Measurements from ENCODE around the gene SLC25A39. TPM values are rescaled to one million over a fixed set of nuclear protein-coding genes. Genes with fewer than 3 reads are reported as not detected.

The SLC25A39 gene
- total RNA-seq, 2 donors from 2014 or later, result 115 to 267 TPM

GRCh38 chr17:44315760-44316731, 8.6 kb downstream of the SLC25A39 start:
- intact Hi-C loops (cut with DNase I), result no loop called here
- Histone ChIP-seq H3K36me3 (no peaks in the 10 kb centered on the region), H3K27ac (no peak overlapping the region), H3K4me3 (no peak overlapping the region), H3K9ac (ENCODE audit: low read depth in 2 of 2, low read length in 2 of 2) (no peak overlapping the region), H3K9me3 (no peaks in the 10 kb centered on the region), H3K27me3 (peaks cover 32% of the 10 kb centered on the region), H3K4me1 (no peaks in the 10 kb centered on the region)
- DNase-seq, result no peak
- TF ChIP-seq CTCF (IDR thresholded peaks at IDR 0.05), result no peak

- no peak for TF ChIP-seq CTCF (IDR thresholded peaks at IDR 0.05)
- Histone ChIP-seq H3K9me3 (no peaks in the 10 kb centered on the region), H3K27ac (no peak overlapping the region), H3K27me3 (peaks cover 32% of the 10 kb centered on the region), H3K4me1 (no peaks in the 10 kb centered on the region), H3K9ac (ENCODE audit: low read depth in 2 of 2, low read length in 2 of 2) (no peak overlapping the region), H3K36me3 (no peaks in the 10 kb centered on the region), H3K4me3 (no peak overlapping the region)
- no peak for DNase-seq
- intact Hi-C loops (cut with DNase I), result no loop called here
These were observed 9.6 kb downstream of the SLC25A39 start for GRCh38 chr17:44314869-44315661.

DNA sequence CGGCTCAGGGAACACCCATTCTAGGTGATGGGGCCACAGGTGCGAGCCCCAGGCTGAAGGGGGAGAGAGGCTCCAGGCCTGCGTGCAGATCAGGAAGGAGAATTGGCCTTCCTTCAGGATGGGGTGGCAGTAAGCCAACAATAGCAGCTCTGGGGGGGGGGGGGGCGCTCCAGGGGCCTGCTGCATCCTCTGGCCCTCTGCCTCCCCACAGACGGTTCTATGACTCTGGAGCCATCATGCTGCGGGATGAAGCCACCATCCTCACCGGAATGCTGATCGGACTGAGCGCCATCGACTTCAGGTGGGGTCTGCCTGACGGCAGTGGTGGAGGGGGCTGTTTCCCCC, 10.1 kb downstream of the SLC25A39 start:
- no peaks in the 10 kb centered on the region for H3K9me3 ChIP-seq
- intact Hi-C loops (cut with DNase I), result no loop called here
- TF ChIP-seq CTCF (IDR thresholded peaks at IDR 0.05), result no peak
- no peak for DNase-seq
- no peak overlapping the region for H3K4me3 ChIP-seq
- no peak overlapping the region for H3K9ac ChIP-seq (ENCODE audit: low read depth in 2 of 2, low read length in 2 of 2)
- peaks cover 32% of the 10 kb centered on the region for H3K27me3 ChIP-seq
- no peak overlapping the region for H3K27ac ChIP-seq
- H3K36me3 ChIP-seq, result no peaks in the 10 kb centered on the region
- no peaks in the 10 kb centered on the region for H3K4me1 ChIP-seq

DNA sequence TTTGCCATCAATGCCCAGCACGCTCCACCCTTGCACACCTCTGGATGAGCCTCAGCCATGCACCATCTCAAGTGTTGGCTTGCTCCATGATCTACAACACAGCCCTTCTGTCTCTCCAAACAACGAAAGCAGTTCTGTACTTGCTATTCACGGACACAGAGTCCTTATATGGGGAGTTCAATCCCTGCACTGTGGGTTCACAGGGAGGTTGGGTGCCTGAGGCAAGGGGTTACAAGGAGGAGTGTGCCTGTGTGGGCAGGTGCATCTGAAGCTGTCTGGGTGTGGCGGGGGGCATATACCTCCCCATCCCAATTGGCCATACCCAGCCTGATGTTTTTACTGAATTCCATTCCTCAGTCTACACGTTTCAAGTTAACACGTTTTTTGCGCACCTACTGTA, 10.6 kb downstream of the SLC25A39 start:
- intact Hi-C loops (cut with DNase I), result no loop called here
- no peak for DNase-seq
- peaks cover 32% of the 10 kb centered on the region for H3K27me3 ChIP-seq
- TF ChIP-seq CTCF (IDR thresholded peaks at IDR 0.05), result no peak
- no peaks in the 10 kb centered on the region for H3K4me1 ChIP-seq
- no peaks in the 10 kb centered on the region for H3K9me3 ChIP-seq
- no peak overlapping the region for H3K27ac ChIP-seq
- H3K4me3 ChIP-seq, result no peak overlapping the region
- H3K9ac ChIP-seq (ENCODE audit: low read depth in 2 of 2, low read length in 2 of 2), result no peak overlapping the region
- no peaks in the 10 kb centered on the region for H3K36me3 ChIP-seq

DNA sequence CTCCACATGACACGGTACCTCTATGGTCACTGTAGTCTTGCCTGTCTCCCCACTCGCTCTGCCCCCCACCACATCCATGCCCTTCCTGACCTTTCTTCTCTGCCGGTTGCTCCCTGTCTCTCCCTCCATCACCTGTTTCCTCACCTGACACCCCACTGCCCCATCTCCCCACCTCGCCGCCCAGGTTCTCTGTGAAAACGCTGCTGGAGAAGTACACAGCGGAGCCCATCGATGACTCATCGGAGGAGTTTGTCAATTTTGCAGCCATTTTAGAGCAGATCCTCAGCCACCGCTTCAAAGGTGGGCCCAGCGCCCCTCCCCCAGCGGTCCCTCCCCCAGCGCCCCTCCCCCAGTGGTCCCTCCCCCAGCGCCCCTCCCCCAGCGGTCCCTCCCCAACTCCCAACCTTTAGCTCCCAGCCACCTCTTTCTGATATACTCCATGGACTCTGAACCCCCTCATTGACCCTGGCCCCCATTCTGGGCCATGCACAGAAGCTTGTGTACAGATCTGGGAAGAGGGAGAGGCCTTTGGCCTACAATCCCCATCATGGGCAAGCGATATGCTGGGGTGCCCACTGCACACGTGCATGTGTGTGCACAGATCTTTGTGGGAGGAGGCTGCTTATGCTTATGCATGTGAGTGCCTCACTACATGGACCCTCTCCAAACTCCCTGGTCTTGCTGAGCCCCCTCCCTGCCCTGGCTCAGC, 12.1 kb downstream of the SLC25A39 start:
- H3K4me3 ChIP-seq, result no peak overlapping the region
- H3K27ac ChIP-seq, result no peak overlapping the region
- H3K9me3 ChIP-seq, result no peaks in the 10 kb centered on the region
- TF ChIP-seq CTCF (IDR thresholded peaks at IDR 0.05), result no peak
- peaks cover 31% of the 10 kb centered on the region for H3K27me3 ChIP-seq
- no peak overlapping the region for H3K9ac ChIP-seq (ENCODE audit: low read depth in 2 of 2, low read length in 2 of 2)
- intact Hi-C loops (cut with DNase I), result no loop called here
- DNase-seq, result no peak
- no peaks in the 10 kb centered on the region for H3K36me3 ChIP-seq
- H3K4me1 ChIP-seq, result no peaks in the 10 kb centered on the region

Measured in colonic mucosa (tissue), 4 donors.